Testis (tissue), 2 donors: Measurements from ENCODE around the gene MYH3.

Source experiments
- CTCF ChIP-seq, 3 experiments: fragments of 450-650 bp in 2 of 3; fragments of 200-600 bp in 1 of 3; sonication (generic) in 1 of 3; IDR thresholded peaks; one replicate each; pipeline ENCODE4 v1.5.1; 2016 to 2019; ENCODE audit warnings: antibody characterized with exemption in 3 of 3, mild to moderate bottlenecking in 2 of 3, moderate library complexity in 1 of 3
- POLR2A ChIP-seq: fragments of 450-650 bp; IDR thresholded peaks from one replicate; pipeline ENCODE4 v1.6.1; 2017; ENCODE audit warnings: antibody characterized with exemption, mild to moderate bottlenecking, moderate library complexity

GRCh38 chr17:10697092-10698081 is 40.3 kb upstream of the MYH3 start, which contains the start of the genes ADPRM and SCO1:
- TF ChIP-seq CTCF (IDR thresholded peaks at IDR 0.05) (peak in 1 of 3 experiments; percentile 13), POLR2A (peak; percentile 70)
